GM13976 (cell line): ENCODE data around the gene HNF4A.

Experiments
- DNase-seq: peaks from one replicate; pipeline ENCODE4 v3.0.0; 2012; ENCODE audit warnings: low spot score
- in situ Hi-C: fragments of 300-500 bp; cut with MboI; formaldehyde crosslinking; loops from one replicate; pipeline ENCODE4 v1.12.0; 2022; ENCODE audit warnings: low sequenced_read_pairs, mixed read lengths, inconsistent platforms; ENCODE audit not compliant: unreplicated experiment
- TF ChIP-seq, protein P1 (sequence below): IDR thresholded peaks from 2 replicates; pipeline ENCODE4 v1.5.1; 2012; ENCODE audit warnings: borderline replicate concordance, mild to moderate bottlenecking; ENCODE audit not compliant: insufficient read depth; ENCODE audit errors: extremely low read depth, missing control alignments, control extremely low read depth

Gene HNF4A

DNA sequence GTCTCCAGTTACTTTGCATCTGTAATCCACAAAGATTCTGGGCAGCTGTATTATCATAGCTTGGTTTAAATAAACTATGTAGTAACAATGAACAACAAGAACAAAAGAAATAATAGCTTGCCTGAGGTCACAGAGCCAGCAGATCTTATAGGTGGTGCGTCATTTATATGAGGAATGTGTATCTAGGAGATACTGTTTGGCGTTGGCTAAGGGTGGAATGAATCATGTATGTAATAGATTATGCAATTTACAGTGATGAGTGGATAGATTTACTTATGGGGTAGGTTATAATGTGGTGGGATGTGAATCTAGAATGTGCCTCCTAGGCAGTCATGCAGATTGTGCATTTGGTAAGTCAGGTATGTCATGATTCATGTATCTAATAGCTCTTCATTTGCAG lies 42.8 kb downstream of the HNF4A start:
- DNase-seq, result no peak
- TF ChIP-seq, protein P1, sequence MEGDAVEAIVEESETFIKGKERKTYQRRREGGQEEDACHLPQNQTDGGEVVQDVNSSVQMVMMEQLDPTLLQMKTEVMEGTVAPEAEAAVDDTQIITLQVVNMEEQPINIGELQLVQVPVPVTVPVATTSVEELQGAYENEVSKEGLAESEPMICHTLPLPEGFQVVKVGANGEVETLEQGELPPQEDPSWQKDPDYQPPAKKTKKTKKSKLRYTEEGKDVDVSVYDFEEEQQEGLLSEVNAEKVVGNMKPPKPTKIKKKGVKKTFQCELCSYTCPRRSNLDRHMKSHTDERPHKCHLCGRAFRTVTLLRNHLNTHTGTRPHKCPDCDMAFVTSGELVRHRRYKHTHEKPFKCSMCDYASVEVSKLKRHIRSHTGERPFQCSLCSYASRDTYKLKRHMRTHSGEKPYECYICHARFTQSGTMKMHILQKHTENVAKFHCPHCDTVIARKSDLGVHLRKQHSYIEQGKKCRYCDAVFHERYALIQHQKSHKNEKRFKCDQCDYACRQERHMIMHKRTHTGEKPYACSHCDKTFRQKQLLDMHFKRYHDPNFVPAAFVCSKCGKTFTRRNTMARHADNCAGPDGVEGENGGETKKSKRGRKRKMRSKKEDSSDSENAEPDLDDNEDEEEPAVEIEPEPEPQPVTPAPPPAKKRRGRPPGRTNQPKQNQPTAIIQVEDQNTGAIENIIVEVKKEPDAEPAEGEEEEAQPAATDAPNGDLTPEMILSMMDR, result no peak
- in situ Hi-C loops, result loop anchor here (10.0 kb wide), 1 partner anchor 206 kb away; no protein-coding TSS in a partner anchor

DNA sequence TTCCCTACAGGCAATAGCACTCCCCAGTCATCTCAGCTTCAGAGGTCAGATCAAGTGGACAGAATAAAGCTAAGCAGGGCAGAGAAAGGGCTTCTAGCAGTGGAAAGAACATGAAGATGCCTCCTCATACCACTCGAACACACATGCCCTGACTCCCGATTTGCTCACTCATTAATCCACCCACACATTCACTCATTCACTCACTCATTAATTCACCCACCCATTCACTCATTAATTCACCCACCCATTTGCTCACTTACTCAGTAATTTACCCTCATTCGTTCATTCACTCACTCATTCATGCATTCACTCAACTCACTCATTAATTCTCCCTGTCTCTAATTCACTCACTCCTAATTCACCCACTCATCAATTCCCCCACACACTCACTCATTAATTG lies 43.9 kb downstream of the HNF4A start:
- DNase-seq, result no peak
- in situ Hi-C loops, result loop anchor here (10.0 kb wide), 1 partner anchor 205 kb away; no protein-coding TSS in a partner anchor
- TF ChIP-seq, protein P1, result no peak

- in situ Hi-C loops, result no loop called here
- DNase-seq, result no peak
- TF ChIP-seq, protein P1, result no peak
These were observed 45.1 kb downstream of the HNF4A start for GRCh38 chr20:44400671-44400969.

DNA sequence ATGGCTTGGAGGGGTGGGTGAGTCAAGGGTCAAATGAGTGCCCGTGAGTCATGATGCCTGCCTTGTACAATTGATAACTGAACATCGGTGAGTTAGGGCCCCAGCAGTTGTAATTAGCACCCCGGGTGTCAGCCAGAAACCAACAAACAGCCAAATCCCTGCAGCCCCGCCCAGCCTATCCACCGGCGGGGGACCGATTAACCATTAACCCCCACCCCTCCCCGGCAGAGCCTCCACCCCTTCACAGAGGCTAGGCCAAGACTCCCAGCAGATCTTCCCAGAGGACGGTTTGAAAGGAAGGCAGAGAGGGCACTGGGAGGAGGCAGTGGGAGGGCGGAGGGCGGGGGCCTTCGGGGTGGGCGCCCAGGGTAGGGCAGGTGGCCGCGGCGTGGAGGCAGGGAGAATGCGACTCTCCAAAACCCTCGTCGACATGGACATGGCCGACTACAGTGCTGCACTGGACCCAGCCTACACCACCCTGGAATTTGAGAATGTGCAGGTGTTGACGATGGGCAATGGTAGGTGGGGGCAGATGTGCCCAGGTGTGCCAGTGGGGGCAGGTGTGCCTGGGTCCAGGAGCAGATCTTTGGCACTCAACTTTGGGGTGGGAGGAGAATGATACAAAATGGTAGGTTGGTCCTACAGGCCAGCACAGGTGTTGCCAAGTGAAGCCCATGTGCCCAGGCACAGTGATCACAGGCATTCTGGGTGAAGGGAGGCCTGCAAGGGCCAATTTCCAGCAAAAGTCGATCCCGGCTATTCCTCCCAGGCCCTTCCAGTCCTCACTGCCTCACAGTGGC lies 45.7 kb downstream of the HNF4A start:
- in situ Hi-C loops, result no loop called here
- no peak for DNase-seq
- TF ChIP-seq, protein P1, result no peak

DNA sequence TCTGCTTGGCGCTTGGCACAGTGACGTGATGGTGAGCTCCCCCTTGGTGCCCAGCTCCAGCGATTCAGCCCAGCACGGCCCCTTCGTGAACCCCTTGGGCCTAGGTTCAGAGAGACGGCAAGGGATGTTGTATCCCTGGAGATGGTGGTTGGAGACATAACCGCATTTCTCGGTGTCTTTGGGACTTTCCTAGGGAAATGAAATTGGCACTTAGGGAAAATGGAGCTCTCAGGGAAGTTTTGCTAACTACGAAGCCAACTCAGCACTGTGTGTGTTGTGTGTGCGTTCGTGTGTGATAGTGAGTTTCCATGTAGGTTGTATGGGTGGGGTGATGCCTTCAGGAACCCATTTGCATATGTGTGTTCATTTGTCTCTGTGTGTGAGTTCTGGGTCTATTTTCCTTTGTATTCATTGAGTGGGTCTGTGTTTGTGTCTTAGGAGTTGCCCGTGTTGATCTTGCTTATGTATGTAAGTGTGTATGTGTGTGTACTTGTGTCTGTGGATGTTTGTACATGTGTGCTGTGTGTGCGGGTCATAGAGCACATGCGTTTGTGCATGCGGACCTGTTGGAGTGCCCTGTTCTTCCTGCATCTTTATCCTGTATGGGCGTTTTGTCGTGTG lies 46.4 kb downstream of the HNF4A start:
- TF ChIP-seq, protein P1, result no peak
- in situ Hi-C loops, result no loop called here
- DNase-seq, result no peak

DNA sequence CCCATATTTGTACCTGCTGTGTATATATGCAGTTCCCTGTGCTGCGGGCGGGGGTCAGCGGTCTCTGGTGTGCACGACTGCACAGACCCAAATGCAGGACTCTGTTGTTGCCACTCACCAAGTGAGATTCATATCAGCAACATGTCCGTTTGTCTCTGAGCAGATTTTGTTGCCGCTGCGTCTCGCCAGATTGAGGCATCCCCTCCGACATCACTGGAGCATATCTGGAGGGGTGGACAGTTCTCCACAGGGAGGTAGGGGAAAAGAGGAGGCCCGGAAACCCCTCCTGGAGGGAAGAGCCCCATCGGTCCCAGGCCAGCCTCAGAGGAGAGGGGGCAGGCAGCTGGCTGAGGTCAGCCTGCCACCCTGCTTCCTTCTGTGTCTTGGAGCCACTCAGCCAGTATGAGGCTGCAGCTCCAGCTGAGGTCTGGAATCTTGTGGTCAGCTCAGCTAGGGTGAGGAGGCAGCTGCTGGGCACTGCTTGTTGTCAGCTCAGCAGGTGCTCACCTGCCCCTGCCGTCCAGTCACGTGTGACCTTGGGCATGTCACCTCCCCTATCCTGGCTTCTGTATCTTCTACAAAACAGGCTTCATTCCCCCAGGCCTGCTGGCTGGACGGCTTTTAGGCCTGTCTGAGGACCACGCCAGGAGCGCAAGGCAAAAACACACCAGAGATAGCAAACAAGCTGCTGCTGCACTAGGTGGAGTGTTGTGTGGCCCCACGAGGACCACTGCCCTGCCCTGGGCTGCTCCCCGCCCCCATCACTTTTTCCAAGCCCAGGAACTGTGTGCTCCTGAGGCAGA lies 47.1 kb downstream of the HNF4A start:
- DNase-seq, result no peak
- in situ Hi-C loops, result no loop called here
- TF ChIP-seq, protein P1, result no peak
